HepG2 (cell line): ENCODE measurements around the gene HYCC2. TPM values are rescaled to one million over a fixed set of nuclear protein-coding genes. Genes with fewer than 3 reads are reported as not detected.

Experiments
- AHDC1 ChIP-seq: sonication (generic); formaldehyde crosslinking; IDR thresholded peaks from 2 replicates; pipeline ENCODE4 v1.5.1; 2020; ENCODE audit warnings: mild to moderate bottlenecking, missing genetic modification reagents, borderline replicate concordance
- AHR ChIP-seq: IDR thresholded peaks from 2 replicates; pipeline ENCODE4 v1.6.1; 2018; ENCODE audit warnings: missing genetic modification reagents, missing compliant biosample characterization
- ARID2 ChIP-seq: sonication (generic); formaldehyde crosslinking; IDR thresholded peaks from 2 replicates; pipeline ENCODE4 v1.8.1; 2022; ENCODE audit warnings: mild to moderate bottlenecking, missing genetic modification reagents, borderline replicate concordance
- ATF5 ChIP-seq: sonication (generic); formaldehyde crosslinking; IDR thresholded peaks from 2 replicates; pipeline ENCODE4 v1.4.0; 2020; ENCODE audit warnings: mild to moderate bottlenecking, low read depth, missing genetic modification reagents
- GATAD1 ChIP-seq: IDR thresholded peaks from 2 replicates; pipeline ENCODE4 v1.6.1; 2016; ENCODE audit warnings: missing genetic modification reagents, missing compliant biosample characterization
- KLF12 ChIP-seq: sonication (generic); formaldehyde crosslinking; IDR thresholded peaks from 2 replicates; pipeline ENCODE4 v1.4.0; 2020; ENCODE audit warnings: missing genetic modification reagents, borderline replicate concordance
- KMT2B ChIP-seq: IDR thresholded peaks from 2 replicates; pipeline ENCODE4 v1.6.1; 2016; ENCODE audit warnings: missing genetic modification reagents, missing compliant biosample characterization
- PRDM10 ChIP-seq: sonication (generic); formaldehyde crosslinking; IDR thresholded peaks from 2 replicates; pipeline ENCODE4 v1.4.0; 2020; ENCODE audit warnings: low read depth, missing genetic modification reagents
- RNF219 ChIP-seq: sonication (generic); formaldehyde crosslinking; IDR thresholded peaks from 2 replicates; pipeline ENCODE4 v1.5.0; 2020; ENCODE audit warnings: mild to moderate bottlenecking, missing genetic modification reagents
- SCMH1 ChIP-seq: sonication (generic); formaldehyde crosslinking; IDR thresholded peaks from 2 replicates; pipeline ENCODE4 v1.9.0; 2021; ENCODE audit warnings: missing genetic modification reagents, mild to moderate bottlenecking, borderline replicate concordance
- ZNF574 ChIP-seq: sonication (generic); formaldehyde crosslinking; IDR thresholded peaks from 2 replicates; pipeline ENCODE4 v1.4.0; 2020; ENCODE audit warnings: missing genetic modification reagents
- ZNF773 ChIP-seq: sonication (generic); formaldehyde crosslinking; IDR thresholded peaks from 2 replicates; pipeline ENCODE4 v1.4.0; 2020; ENCODE audit warnings: missing genetic modification reagents, borderline replicate concordance
- polyA plus RNA-seq, 8 experiments: library from polyadenylated mRNA; depleted of rRNA in 3 of 8; stranded (reverse) in 7 of 8; unstranded in 1 of 8; fragments of >200 nt; fragmentation: Illumina TruSeq in 4 of 8; extraction: Trizol in 4 of 8; gene quantifications; 2 replicates each; pipeline versions ENCODE4 v1.2.1 to v1.2.3, GENCODE V29; 2011 to 2016; ENCODE audit warnings: low read depth in 4 of 8, missing spikeins in 1 of 8, mixed read lengths in 1 of 8; ENCODE audit not compliant: insufficient read depth in 1 of 8
- total RNA-seq, 5 experiments: library from RNA; depleted of rRNA; stranded (reverse); fragments of >200 nt; fragmentation: Illumina TruSeq; extraction: Trizol; gene quantifications; 2 replicates each; pipeline ENCODE4 v1.2.3, GENCODE V29; 2016; ENCODE audit warnings: low read depth in 1 of 5

Gene HYCC2
- total and polyA plus RNA-seq, 2 of the 13 experiments (the other 11 are each of a cell fraction or from before 2014, with no cell fraction given), result 4.7 to 13.9 TPM

GRCh38 chr2:201071479-201072200, at the start of gene HYCC2, which contains the start of gene NDUFB3 (continued):
- TF ChIP-seq ZNF574 (CRISPR knock-in tag) (peak; percentile 88), KMT2B (peak; percentile 97), PRDM10 (CRISPR knock-in tag) (0 out of 2 replicates have a peak, but pooled peaks have one; percentile 47), GATAD1 (peak; percentile 99), SCMH1 (no peak), AHDC1 (CRISPR knock-in tag) (no peak), ZNF773 (CRISPR knock-in tag) (no peak), ARID2 (no peak), KLF12 (CRISPR knock-in tag) (peak; percentile 92; the same call in 1 of the 2 replicates), AHR (peak; percentile 86), ATF5 (CRISPR knock-in tag) (peak; percentile 79; the same call in 1 of the 2 replicates), RNF219 (0 out of 2 replicates have a peak, but pooled peaks have one; percentile 43)
